ENCODE data around the gene PACSIN3.

Gene PACSIN3

DNA sequence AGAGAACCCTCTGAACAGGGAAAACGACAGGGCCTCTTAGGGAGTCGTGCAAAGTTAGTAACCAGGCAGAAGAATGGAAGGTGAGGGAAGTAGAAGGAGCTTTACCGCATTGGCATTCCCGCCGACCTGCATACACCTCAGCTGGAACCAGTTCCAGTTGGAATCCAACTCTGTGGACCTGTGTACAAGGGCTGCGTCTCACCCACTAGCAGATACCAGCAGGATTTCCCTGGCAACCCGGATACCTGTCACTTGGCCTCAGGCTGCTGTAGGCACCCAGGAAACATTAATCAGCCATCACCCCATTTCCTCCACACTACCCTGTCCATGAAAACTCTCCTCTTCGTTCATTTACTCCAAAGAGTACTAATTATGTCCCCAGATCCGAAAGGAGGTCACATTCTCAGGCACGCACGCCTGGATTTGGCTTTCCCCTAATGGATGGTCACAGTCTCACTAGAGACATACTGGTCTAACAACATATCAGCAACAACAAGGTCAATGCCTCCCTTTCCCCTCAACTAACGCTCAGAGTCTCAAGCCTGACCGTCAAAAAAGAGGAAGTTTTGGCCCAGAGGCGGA lies 10.4 kb downstream of the PACSIN3 start:
- no peak for DNase-seq

DNA sequence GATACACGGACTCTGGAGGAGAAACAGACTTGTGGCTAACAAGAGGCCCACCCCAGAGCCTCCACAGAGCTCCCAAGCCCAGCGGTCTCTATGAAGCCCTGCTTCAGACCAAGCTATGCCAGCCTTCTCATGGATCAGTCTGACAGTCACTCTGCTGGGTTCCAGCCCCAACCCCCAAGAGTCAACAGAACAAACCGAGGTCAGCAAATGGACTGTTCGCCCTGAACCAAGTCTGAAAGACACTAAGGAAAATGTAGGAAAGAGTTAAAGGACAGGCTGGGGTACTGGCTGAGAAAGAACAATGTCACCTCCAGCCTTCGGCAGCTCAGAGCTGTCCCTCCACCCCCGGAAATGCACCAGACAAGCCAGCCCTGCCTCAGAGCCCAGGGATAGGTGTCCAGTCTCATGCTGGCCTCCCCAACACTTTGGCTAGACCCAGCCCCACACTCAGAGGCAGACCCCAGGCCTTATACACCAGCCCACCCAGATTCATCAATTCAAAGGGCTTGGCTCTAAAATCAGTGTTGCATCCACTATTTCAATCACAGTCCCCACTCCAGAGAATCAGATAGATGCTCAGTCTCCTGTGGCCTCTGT lies 13.4 kb downstream of the PACSIN3 start:
- DNase-seq = no peak

DNA sequence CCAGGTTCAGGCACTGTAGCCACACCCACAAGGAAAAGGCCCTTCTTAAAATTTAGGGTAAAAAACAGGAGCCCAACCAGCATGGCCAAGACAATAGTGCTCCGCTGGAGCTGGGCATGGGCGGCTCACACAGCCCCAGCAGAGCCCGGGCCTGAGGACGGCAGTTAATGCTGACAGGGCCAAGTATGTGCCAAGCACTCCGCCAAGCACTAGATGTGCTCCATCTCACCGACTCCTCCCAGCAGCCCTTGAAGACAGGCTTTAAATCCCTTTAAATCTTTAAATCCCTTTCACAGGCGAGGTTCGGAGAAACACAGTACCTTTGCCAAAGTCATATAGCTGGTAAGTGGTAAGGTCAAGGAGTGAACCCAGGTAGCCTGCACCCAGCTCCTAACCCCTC lies 14.4 kb downstream of the PACSIN3 start:
- no peak for DNase-seq

DNA sequence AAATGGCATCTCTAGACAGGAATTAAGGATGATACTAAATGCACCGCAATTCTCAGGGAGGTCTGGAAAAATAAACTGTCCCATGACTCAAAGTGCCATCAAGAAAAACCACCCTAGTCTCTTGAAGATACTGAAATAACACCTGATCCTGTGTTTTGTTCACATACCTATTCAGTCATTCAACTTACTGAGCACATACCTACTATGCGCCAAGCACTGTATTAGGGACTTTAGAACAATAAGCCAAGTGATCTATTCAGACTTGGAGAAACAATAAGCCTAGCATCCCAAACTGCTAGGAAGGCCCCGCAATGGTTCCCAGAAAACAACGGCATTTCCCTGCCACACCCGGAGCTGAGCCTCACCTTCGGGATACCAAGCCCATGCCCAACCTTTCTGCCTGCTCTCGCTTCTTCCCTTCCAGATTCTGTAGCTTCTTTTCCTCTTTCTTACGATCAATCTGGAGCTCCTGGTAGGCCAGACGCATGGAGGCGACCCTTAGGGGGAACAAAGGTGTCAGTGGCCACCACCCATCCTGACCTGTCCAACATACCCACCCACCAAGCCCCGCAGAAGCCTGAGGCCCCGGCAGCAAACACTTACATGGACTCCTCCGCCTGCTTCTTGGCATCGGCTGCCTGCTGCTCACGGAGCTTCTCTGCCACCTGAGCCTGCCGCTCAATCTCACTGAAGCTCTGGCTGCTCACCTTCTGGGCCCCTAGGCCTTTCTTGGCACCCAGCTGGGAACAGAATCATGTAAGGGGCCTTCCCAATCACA lies 15.0 kb downstream of the PACSIN3 start:
- DNase-seq = no peak

DNA sequence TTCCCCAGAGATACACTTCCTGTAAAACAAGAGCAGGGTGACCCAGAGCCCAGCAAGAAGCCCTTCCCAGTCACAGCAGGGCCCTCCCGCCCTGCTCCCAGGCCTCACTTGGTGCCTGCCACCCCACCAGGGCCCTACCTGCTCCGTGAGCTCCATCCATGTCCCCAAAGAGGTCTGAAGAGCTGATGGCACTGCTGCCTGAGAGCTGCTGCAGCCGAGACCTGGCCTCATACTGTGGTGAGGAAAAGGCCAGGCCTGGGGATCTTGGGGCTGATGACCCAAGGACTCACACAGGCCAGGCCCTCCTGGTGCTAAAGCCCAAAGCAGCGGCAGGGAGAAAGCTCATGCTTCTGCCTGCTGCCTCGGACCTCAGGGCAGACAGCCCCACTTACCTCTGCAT lies 19.9 kb downstream of the PACSIN3 start:
- DNase-seq = no peak

DNA sequence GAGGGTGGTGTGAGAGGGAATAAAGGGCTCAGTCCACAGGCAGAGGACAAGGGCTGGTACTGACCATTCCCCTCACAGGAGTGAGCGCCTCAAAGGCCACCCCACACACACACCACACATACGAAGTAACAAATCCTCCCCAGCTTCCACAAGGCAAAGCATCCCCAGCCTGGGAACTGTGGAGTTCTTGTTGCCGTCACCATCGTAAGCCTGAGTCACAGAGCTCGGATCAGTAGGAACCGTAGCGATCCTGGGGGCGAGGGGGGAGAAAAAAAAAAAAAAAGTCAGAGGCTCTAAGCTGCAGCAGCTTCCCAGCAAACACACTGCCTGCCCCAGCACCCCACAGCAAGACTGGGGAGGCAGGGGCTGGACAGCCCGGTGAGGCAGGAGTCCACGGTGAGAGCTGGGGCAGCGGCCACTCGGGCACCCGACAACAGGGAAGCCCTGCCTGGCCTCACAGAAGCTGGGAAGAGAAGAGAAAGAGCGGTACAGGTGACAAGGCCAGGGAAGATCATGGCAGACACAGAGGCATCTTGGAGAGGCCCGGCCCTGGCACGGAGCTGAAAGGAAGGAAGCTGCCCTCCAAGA lies 20.9 kb downstream of the PACSIN3 start:
- DNase-seq = no peak

DNA sequence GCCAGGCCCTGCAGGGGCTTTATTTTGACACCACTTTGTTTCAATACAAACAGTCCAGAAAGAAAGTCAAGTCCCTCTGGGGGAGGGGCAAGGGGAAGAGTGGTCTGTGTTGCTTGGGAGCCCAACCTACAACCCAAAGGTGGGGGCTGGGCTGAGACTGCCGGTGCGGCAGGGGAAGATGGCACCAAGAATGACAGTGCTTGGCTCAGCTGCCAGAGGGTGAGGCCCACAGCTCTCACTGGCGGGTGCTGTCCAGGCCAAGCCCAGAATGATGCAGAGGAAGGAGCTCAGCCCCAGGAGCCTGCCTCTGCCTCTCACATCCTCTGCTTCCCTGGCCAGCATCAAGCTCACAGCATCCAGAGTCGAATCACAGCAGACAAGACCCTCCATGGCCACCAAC lies 21.9 kb downstream of the PACSIN3 start:
- no peak for DNase-seq

DNA sequence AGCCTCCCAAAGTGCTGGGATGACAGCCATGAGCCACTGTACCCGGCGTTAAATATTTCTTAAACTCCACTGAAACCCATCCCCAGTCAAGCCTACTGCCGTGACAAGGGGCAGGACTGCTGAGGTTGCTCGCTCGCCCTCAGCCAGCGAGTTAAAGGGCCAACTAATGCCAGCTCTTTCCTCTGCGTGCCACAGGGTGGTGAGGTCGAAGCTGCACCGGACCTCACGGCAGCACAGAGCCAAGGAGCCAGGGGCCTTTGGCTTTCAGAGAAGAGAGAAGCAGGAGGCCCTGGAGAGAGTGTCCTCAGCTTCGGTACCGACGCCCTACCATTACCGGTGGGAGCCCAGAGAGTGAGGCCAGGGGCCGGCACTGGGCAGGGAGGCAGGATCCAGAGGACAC lies 22.3 kb downstream of the PACSIN3 start:
- no peak for DNase-seq

DNA sequence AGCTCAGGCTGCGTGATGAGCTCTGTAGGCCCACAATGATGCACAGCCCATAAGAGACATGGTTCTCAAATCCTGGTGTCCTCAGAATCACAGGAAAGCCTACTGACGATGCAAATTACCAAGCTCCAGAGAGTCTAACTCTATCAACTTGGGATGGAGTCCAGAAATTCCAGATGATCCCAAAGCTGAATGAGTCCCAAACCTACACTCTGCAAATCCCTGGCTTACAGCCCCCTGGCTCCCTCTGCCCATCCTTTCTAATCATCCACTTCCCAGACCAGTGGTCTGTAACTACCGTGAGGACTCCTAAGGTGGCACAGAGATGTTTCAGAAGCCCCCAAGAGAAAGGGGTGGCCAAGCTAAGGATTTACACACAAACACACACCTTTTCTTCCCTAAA lies 23.0 kb downstream of the PACSIN3 start:
- DNase-seq = no peak

DNA sequence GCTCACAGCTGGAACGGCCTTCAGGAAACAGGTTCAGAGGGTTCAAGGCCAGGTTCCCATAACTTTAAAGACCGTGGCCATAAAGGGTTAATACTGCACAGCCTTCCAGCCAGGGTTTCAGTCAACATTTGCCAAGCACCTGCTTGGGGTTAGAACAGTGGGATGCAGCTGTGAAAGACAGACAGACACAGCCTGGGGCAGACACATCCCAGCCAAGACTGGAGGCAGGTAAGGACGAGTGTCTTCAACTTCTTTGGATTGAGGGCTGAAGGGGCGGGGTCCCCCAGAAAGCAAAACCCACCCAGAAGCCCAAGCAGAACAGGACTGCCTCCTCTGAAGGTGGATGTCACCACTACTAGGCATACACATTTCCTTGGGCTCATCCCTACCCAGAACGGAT lies 23.8 kb downstream of the PACSIN3 start:
- DNase-seq = no peak

DNA sequence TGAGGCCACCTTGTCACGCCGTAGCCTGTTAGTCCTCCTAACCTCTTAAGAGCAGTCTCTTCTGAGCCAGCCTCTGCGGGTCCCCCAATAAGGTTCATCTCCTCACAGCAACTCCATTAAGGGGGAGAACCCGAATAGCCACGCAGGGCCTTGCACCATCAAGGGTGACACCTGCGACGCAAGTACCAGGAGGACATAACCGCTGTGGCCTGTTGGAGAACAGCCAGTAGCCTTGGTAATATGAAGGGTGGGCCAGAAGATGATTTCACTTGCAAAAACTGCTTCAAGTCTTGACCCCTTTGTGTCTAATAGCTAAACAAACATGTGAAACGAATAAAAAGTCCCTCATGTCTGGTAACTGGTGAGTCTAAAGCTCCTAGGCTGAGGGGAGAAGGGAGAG lies 24.3 kb downstream of the PACSIN3 start:
- no peak for DNase-seq

DNA sequence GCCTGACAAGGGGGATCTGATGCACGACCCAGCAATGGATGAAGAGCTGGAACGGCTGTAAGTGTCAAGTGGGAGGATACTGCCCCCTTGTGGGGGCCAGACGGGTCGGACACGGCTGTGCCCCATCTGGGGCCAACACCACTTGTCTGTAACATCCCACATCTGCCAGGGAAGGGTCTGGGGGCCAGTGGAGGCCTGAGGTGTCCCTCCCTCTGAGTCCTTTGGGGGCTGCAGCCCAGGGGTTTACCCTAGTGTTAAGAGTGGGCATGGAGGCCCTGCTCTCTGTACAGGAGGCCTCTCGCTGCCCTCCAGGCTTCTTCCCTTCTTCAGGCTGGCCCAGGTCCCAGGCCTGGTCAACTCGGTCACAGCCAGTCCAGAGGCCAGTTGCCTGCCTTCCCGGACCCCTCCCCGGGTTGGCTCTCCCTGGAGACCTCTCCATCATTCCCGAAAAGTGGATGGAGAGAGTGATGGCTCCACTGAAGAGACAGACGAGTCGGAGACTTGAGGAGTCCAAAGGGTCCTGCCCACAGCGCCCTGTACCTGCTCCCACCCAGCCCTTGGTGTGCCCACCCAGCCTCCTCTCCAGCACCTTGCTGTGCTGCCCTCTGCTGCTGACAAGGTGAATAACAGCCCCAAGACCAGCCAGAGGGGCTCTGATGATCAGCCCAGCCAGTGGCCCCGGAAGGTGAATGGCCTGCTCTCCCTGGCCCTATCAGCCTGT lies 24.9 kb downstream of the PACSIN3 start:
- DNase-seq = no peak

DNA sequence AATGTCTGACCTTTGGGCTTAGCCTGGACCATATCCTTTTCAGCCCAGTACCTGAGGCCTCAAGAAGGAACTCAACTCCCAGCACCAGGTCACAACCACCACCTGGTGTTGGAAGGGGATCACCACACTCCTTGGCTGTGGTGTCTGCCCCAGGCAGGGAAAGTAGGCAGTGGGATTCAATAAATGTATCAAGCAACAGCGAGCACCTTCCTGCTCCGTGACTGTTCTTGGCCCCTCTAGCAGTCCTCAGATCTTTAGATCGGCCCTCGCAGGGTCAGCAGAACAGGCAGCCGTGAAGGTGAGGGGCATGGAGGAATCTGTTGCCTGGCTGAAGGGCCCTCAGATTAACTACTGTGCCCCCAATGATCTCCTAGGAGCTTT lies 25.5 kb downstream of the PACSIN3 start:
- no peak for DNase-seq

DNA sequence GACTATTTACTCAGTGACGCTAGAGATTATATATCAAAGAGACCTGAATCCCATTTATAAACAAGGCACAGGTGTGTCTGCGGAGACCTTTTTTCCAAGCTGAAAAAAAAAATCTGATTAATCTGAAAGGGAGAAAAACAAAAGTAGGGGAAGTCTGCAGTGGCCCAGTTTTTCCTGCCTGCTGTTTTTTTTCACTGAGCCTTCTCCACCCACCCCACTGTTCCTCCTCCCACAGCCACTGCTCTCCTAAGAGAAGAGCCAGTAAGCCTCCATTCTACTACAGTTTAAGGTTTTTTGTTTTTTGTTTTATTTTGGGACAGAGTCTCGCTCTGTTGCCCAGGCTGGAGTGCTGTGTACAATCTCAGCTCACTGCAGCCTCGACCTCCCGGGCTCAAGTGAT lies 28.0 kb downstream of the PACSIN3 start:
- DNase-seq = no peak

DNA sequence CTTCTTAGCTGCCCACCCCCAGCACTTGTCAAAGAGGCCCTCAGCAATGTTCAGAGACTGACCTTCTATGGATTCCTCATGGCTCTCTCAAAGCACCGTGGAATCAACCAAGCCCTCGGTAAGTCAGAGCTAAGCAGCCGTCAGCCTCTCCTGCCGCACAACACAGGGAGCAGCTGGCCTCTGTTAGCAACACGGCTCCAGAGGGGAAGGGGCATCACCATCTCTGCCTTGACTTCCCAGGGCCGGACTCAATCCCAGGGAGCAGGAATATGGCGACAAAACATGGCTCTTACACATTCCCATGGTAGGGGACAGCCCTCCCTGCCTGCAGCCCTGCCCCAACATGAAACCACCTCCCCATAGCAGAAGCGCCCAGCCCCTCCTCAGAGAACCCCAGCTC lies 28.4 kb downstream of the PACSIN3 start:
- DNase-seq = no peak

DNA sequence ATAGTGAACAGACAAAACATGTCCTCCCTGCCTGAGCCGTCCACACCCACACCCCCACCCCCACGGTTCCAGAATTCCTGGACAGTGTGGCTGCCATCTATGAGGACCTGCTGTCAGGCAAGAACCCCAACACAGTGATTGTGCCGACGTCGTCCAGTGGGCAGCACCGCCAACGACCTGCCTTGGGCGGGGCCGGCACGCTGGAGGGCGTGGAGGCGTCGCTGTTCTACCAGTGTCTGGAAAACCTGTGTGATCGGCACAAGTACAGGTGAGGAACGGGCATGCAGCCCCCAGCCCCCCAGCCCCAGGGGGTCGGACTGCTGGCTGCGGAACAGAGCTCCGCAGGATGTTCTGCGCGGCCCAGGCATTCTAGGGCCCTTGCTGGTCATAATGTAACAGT lies 29.3 kb downstream of the PACSIN3 start:
- DNase-seq = no peak

DNA sequence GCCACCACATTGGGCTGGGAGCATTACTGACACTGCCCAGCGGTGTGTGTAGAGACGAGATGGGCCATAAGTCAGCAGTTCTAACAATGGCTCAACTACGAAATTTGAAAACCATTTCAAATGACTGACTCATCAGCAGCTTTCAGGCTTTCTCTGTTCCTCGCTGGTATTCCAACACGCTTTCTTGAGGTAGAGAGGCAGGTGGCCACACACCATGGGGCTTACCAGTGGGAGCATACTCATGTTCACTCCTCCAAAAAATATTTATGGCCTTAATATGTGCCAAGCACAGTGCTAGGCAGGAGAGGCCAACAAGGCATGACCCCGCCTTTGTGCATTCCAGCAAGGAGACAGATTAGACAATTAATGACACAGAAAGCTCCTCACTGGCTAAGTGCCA lies 29.9 kb downstream of the PACSIN3 start:
- DNase-seq = no peak

DNA sequence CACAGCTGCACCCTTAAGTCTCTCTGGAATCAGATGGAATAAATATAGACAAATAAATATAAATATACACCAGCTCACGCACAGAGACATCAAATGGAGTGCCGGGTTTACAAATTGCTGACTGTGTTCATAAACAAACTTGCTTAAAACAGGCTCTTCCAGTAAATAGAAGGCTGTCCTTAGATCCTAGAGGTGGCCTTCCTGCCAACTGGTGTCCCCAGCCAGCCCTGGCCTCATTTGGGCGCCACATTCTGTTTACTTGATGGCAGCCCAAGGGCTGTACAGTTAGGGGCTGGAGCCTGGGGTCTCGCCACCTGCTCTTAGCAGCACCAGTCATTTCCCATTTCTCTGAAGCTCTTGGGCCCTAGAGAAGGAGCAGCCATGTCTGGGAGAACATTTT lies 30.4 kb downstream of the PACSIN3 start:
- no peak for DNase-seq

DNA sequence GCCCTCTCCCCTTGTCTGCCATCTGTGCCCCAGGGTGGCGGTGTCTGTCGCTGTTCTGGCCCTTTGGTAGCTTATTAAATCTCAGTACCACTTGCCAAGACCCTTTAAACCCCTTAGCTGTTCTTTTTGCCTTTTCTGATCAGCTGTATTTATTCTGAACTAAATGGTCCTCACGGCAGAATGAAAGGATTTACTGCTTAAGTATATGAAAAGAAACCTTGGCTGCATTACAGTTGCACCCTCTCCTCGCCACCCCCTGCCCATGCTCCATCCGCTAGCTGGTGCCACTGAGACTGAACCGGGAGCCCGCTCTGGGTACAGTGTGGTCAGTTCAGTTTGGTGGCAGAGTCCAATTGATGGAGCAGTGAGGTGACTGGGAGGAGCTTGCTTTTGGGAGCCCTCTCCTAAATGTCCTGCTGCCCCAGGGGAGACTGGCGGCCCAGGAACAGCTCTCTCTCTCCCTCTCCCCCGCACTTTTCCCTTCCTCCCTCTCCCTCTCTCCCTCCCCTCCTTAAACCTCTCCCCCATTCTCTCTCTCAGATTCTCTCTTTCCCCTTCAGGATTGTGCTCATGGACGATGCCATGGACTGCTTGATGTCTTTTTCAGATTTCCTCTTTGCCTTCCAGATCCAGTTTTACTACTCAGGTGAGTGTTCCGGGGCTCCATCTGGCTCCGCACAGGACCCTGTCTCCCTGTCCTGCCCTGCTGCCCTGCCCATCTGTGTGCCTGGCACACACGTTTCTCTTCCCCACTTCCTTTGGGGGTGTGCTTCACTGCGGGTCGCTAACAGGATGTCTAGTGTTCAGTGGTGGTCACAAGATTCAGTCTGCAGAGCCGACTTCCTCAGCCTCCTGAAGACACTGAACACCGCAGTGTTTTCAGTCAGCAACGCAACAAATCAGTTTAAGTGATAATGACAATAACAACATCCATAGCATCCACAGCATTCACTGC lies 31.3 kb downstream of the PACSIN3 start:
- no peak for DNase-seq

DNA sequence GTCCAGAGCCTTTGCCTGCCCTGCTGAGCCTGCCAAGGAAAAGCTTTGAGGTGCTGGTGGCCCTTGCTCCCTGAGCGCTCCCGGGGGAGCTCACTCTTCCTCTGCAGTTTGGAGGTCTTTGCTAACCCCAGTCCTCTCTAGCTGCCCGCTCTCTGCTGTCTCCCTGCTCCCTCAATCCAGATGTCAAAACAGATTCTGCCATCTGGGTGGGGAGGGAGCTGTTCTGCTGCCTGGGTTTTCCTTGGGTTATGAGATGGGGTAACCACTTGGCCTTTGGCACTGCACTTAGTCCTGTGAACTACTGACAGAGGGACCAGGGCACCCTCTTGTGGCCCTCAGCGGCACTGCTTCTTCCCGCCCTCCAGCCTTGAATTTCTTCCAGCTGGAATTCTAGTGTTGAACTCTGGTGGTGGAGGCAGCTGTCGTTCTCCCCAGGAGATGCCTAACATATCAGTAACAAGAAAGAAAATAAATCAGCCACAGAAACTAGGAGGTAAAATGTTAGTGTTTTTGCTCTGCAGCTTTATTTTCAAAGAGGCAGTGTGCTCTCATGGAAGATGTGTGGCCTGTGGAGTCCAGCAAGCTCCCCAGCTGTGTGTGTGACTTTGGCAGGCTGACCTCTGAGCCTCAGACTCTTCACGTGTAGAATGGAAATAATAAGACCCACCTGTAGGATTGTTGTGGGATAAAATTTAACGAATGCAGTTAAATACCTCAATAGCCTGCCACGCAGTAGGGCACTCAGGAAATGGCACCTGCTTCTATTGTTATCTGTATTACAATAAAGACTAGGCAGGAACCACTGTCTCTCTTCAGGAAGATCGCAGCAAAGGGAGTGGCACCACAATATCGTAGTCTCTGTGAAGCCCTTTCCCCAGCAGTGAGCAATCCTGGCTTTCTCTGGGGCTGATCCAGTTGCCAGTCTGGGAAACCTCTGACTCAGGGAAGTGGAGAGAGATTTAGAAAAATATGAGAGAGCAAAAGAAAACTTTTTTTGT lies 33.0 kb downstream of the PACSIN3 start:
- peak; percentile 20 for DNase-seq

All from NK-92 treated with Interleukin-12 subunit alpha and Interleukin-12 subunit beta, amount 100 ng/mL, for 24 hours (cell line).